Osteocyte (in vitro differentiated cells): ENCODE data around the gene MAML1. TPM values are rescaled to one million over a fixed set of nuclear protein-coding genes. Genes with fewer than 3 reads are reported as not detected.
A peak's percentile ranks its signal among the peaks of the same experiment; 100 is the strongest.

ENCODE experiments used
- DNase-seq: peaks from one replicate; pipeline ENCODE4 v3.0.0; 2021; ENCODE audit warnings: mixed read lengths; ENCODE audit not compliant: unreplicated experiment; ENCODE audit errors: extremely low spot score
- H3K27ac Mint-ChIP-seq: one replicate; pipeline ENCODE4 v1.8.0; 2021; ENCODE audit warnings: mild to moderate bottlenecking, mixed read lengths; ENCODE audit not compliant: unreplicated experiment
- H3K27me3 Mint-ChIP-seq: one replicate; pipeline ENCODE4 v1.8.0; 2021; ENCODE audit warnings: mixed read lengths; ENCODE audit not compliant: unreplicated experiment
- H3K36me3 Mint-ChIP-seq: one replicate; pipeline ENCODE4 v1.8.0; 2021; ENCODE audit warnings: mixed read lengths; ENCODE audit not compliant: unreplicated experiment
- H3K4me1 Mint-ChIP-seq: one replicate; pipeline ENCODE4 v1.8.0; 2021; ENCODE audit warnings: mixed read lengths; ENCODE audit not compliant: unreplicated experiment
- H3K4me3 Mint-ChIP-seq: one replicate; pipeline ENCODE4 v1.8.0; 2021; ENCODE audit warnings: mild to moderate bottlenecking, moderate library complexity, mixed read lengths; ENCODE audit not compliant: unreplicated experiment
- H3K9me3 Mint-ChIP-seq: one replicate; pipeline ENCODE4 v1.8.0; 2021; ENCODE audit warnings: mixed read lengths; ENCODE audit not compliant: unreplicated experiment
- CTCF ChIP-seq: fragments of 200-600 bp; sonication (generic); IDR thresholded peaks from 2 replicates; pipeline ENCODE4 v1.5.0; 2021; ENCODE audit warnings: antibody characterized with exemption, mild to moderate bottlenecking, moderate library complexity
- total RNA-seq: library from RNA; stranded (reverse); gene quantifications from 2 replicates; pipeline ENCODE4 v1.2.1, GENCODE V29; 2021

The MAML1 gene
- total RNA-seq, 1 donor from 2014 or later = 34.1 TPM

DNA sequence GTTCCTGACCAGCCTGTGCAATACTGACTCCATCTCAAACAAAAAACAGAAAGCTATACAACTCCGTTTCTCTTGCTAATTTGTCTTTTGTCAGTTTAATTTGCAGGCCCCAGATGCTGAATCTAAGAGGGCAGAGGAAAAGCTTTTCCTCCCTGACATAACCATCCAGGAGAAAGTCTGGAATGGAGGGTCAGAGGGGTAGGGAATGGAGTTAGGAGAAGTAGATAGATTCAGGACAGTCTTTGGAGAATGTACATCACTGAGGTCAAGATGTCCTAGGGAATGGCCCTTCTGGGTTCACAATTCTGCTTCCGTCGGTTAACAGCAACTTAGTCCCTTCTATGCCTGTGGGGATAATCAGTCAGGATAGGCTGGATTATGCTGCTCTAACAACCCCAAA lies 81.5 kb downstream of the MAML1 start:
- Mint-ChIP-seq H3K27ac (no peak overlapping the region), H3K4me1 (peaks cover 18% of the 10 kb centered on the region), H3K27me3 (no peaks in the 10 kb centered on the region), H3K4me3 (no peak overlapping the region), H3K36me3 (peaks cover 7% of the 10 kb centered on the region), H3K9me3 (no peaks in the 10 kb centered on the region)
- no peak for TF ChIP-seq CTCF
- no peak for DNase-seq

GRCh38 chr5:179815491-179816249 lies 83.0 kb downstream of the MAML1 start:
- H3K4me1 Mint-ChIP-seq = peaks cover 30% of the 10 kb centered on the region
- H3K9me3 Mint-ChIP-seq = no peaks in the 10 kb centered on the region
- peaks cover 7% of the 10 kb centered on the region for H3K36me3 Mint-ChIP-seq
- no peaks in the 10 kb centered on the region for H3K27me3 Mint-ChIP-seq
- no peak for TF ChIP-seq CTCF
- H3K4me3 Mint-ChIP-seq = no peak overlapping the region
- H3K27ac Mint-ChIP-seq = no peak overlapping the region
- DNase-seq = no peak

GRCh38 chr5:179816401-179816795 lies 83.8 kb downstream of the MAML1 start:
- no peak overlapping the region for H3K27ac Mint-ChIP-seq
- no peaks in the 10 kb centered on the region for H3K27me3 Mint-ChIP-seq
- DNase-seq = no peak
- TF ChIP-seq CTCF = no peak
- H3K9me3 Mint-ChIP-seq = no peaks in the 10 kb centered on the region
- no peak overlapping the region for H3K4me3 Mint-ChIP-seq
- peaks cover 30% of the 10 kb centered on the region for H3K4me1 Mint-ChIP-seq
- H3K36me3 Mint-ChIP-seq = peaks cover 7% of the 10 kb centered on the region

DNA sequence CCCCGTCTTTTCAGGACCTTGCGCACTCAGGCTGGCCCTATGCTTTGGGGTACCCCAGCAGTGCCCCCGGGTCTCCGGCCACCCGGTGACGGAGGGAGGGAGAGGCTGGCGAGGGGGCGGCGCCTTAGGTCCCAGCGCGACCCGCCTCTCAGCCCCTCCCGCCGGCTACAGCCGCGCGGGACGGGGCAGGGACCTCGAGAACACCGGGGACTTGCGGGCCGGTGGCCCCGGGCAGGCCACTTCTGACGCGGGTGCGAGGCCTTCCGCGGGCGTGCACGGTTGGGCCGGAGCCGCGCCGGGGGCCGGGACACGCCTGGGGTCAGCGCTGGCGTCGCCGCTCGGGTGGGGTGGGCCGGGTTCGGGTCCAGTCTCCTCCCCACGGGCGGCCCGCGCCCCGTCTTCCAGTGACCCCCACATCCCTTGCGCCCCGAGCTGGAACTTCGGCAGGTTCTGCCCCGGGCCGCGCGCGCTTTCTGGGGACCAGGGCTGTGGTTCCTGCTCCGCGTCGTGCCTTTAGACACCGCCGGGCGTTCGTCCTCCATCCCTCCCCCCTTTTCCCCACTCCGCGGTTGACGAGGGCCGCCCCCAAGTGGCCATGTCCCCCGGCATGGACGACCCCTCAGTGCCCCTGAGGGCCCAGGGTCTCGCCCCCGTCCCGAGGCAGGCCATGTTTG lies 84.3 kb downstream of the MAML1 start:
- no peak for DNase-seq
- Mint-ChIP-seq H3K4me1 (peaks cover 31% of the 10 kb centered on the region), H3K4me3 (no peak overlapping the region), H3K36me3 (peaks cover 7% of the 10 kb centered on the region), H3K9me3 (no peaks in the 10 kb centered on the region), H3K27me3 (no peaks in the 10 kb centered on the region), H3K27ac (no peak overlapping the region)
- no peak for TF ChIP-seq CTCF

DNA sequence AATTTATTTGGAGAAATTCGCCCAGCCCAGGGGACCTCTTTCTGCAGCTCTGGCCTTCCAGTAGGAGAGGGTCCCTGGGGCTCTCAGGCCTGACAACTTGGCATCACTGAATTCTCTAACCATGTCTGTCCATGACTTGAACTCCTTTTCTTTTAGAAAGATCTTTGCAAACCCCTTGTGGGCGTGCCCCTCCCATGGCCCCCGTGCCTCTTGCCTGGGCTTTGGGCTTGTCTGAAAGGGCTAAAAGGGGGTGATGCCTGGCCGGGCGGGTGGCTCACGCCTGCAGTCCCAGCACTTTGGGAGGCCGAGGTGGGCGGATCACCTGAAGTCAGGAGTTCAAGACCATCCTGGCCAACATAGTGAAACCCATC lies 84.8 kb downstream of the MAML1 start:
- no peak overlapping the region for H3K4me3 Mint-ChIP-seq
- H3K9me3 Mint-ChIP-seq = no peaks in the 10 kb centered on the region
- DNase-seq = no peak

More for the DNA sequence above, 84.8 kb downstream of the MAML1 start:
- H3K4me1 Mint-ChIP-seq = peaks cover 37% of the 10 kb centered on the region
- H3K27ac Mint-ChIP-seq = peak overlapping the region; percentile 96
- TF ChIP-seq CTCF = no peak
- H3K36me3 Mint-ChIP-seq = peaks cover 9% of the 10 kb centered on the region
- H3K27me3 Mint-ChIP-seq = no peaks in the 10 kb centered on the region
